K562 (cell line): ENCODE measurements around the gene OTUD5. TPM values are rescaled to one million over a fixed set of nuclear protein-coding genes. Genes with fewer than 3 reads are reported as not detected.

ENCODE experiments used
- BHLHE40 ChIP-seq: IDR thresholded peaks from 2 replicates; pipeline ENCODE4 v1.6.1; 2011; ENCODE audit warnings: low read length, improper control_type of control experiment
- C11orf30 ChIP-seq: fragments of 450-650 bp; IDR thresholded peaks from 2 replicates; pipeline ENCODE4 v1.6.1; 2016; ENCODE audit warnings: low read depth, mild to moderate bottlenecking
- CXXC5 ChIP-seq: fragments of 250-450 bp; sonication (Bioruptor Pico); IDR thresholded peaks from 2 replicates; pipeline ENCODE4 v1.8.0; 2022; ENCODE audit warnings: inconsistent platforms, mild to moderate bottlenecking, moderate library complexity
- ELF4 ChIP-seq: fragments of 450-650 bp; formaldehyde crosslinking; IDR thresholded peaks from 2 replicates; pipeline ENCODE4 v1.4.0; 2022; ENCODE audit warnings: missing genetic modification characterization
- FOXJ2 ChIP-seq: fragments of 200-800 bp; sonication (Bioruptor generic); IDR thresholded peaks from 2 replicates; pipeline ENCODE4 v1.6.1; 2016; ENCODE audit warnings: missing genetic modification characterization, missing compliant biosample characterization
- HMGXB4 ChIP-seq: sonication (generic); formaldehyde crosslinking; IDR thresholded peaks from 2 replicates; pipeline ENCODE4 v1.8.1; 2023; ENCODE audit warnings: mild to moderate bottlenecking, missing genetic modification reagents
- KAT2B ChIP-seq: IDR thresholded peaks from one replicate; pipeline ENCODE4 v1.6.1; 2012; ENCODE audit warnings: low read depth, mild to moderate bottlenecking, control low read depth, inconsistent platforms, low read length, moderate library complexity
- MYBL2 ChIP-seq, 2 experiments: fragments of 450-650 bp in 1 of 2; sonication (generic) in 1 of 2; formaldehyde crosslinking in 1 of 2; IDR thresholded peaks; 2 replicates each; pipeline versions ENCODE4 v1.6.1 to v1.8.1; 2017 to 2022; ENCODE audit warnings: borderline replicate concordance in 1 of 2, inconsistent platforms in 1 of 2, low read depth in 1 of 2, mild to moderate bottlenecking in 1 of 2, missing genetic modification reagents in 1 of 2, moderate library complexity in 1 of 2
- NKRF ChIP-seq: fragments of 450-650 bp; IDR thresholded peaks from 2 replicates; pipeline ENCODE4 v1.6.1; 2016; ENCODE audit warnings: borderline replicate concordance
- NUFIP1 ChIP-seq: fragments of 450-650 bp; IDR thresholded peaks from 2 replicates; pipeline ENCODE4 v1.6.1; 2018; ENCODE audit not compliant: partially characterized antibody
- PKNOX1 ChIP-seq: fragments of 450-650 bp; IDR thresholded peaks from 2 replicates; pipeline ENCODE4 v1.6.1; 2016
- SP1 ChIP-seq: sonication (generic); formaldehyde crosslinking; IDR thresholded peaks from 2 replicates; pipeline ENCODE4 v1.8.1; 2022; ENCODE audit warnings: mild to moderate bottlenecking, missing genetic modification reagents
- SP2 ChIP-seq: IDR thresholded peaks from 2 replicates; pipeline ENCODE4 v1.6.1; 2011; ENCODE audit warnings: mild to moderate bottlenecking, low read depth, low read length, moderate library complexity; ENCODE audit not compliant: poor library complexity, severe bottlenecking; ENCODE audit errors: extremely low read depth
- TBP ChIP-seq: optimal IDR thresholded peaks from 2 replicates; pipeline ENCODE3; 2011; ENCODE audit warnings: low read depth, low read length, improper control_type of control experiment
- YY1 ChIP-seq, 3 experiments: IDR thresholded peaks; 2 replicates each; pipeline ENCODE4 v1.6.1; 2011; ENCODE audit warnings: low read length in 2 of 3, mild to moderate bottlenecking in 2 of 3, moderate library complexity in 2 of 3, borderline replicate concordance in 1 of 3, control low read depth in 1 of 3, low read depth in 1 of 3; ENCODE audit not compliant: insufficient read depth in 3 of 3, insufficient replicate concordance in 2 of 3, control insufficient read depth in 1 of 3, insufficient read length in 1 of 3; ENCODE audit errors: extremely low read depth in 1 of 3
- ZBTB9 ChIP-seq: fragments of 450-650 bp; formaldehyde crosslinking; IDR thresholded peaks from 2 replicates; pipeline ENCODE4 v1.4.0; 2020; ENCODE audit warnings: mild to moderate bottlenecking, moderate library complexity
- ZNF280A ChIP-seq: fragments of 450-650 bp; IDR thresholded peaks from 2 replicates; pipeline ENCODE4 v1.6.1; 2018; ENCODE audit warnings: mild to moderate bottlenecking, low read depth; ENCODE audit not compliant: partially characterized antibody
- polyA plus RNA-seq, 8 experiments: library from polyadenylated mRNA; depleted of rRNA in 4 of 8; stranded (reverse) in 5 of 8; unstranded in 3 of 8; fragments of >200 nt; fragmentation: Nextera tagmentation in 2 of 8; fragmentation: Illumina TruSeq in 1 of 8; extraction: Ambion mirVana in 2 of 8; extraction: Trizol in 1 of 8; gene quantifications; 2 replicates each; pipeline versions ENCODE4 v1.2.1 to v1.2.3, GENCODE V29; 2011 to 2014; ENCODE audit warnings: inconsistent platforms in 1 of 8, missing spikeins in 1 of 8
- total RNA-seq, 7 experiments: library from RNA; depleted of rRNA in 6 of 7; stranded (reverse); fragments of >200 nt in 6 of 7; fragmentation: Illumina TruSeq in 2 of 7; extraction: Trizol in 2 of 7; gene quantifications; 2 replicates each; pipeline versions ENCODE4 v1.2.1 to v1.2.3, GENCODE V29; 2011 to 2021; ENCODE audit warnings: low replicate concordance in 1 of 7

The OTUD5 gene
- total and polyA plus RNA-seq, 9 of the 15 experiments (the other 6 are each of a cell fraction or from before 2014, with no cell fraction given): 3.6 to 102 (median 59.0) TPM

- TF ChIP-seq ZBTB9 (CRISPR knock-in tag) (no peak), ELF4 (CRISPR knock-in tag) (0 out of 2 replicates have a peak, but pooled peaks have one; percentile 53), CXXC5 (CRISPR knock-in tag) (peak; percentile 87), BHLHE40 (peak; percentile 89), TBP (peak; percentile 88), PKNOX1 (peak; percentile 96), YY1 (IDR thresholded peaks at IDR 0.05; ENCODE audit: borderline replicate concordance in 1 of 3, control insufficient read depth in 1 of 3, extremely low read depth in 1 of 3, insufficient read depth in 3 of 3, insufficient read length in 1 of 3, insufficient replicate concordance in 2 of 3, low read depth in 1 of 3, low read length in 2 of 3) (peak; percentile 15 to 88 (median 75)), SP2 (peak; percentile 36), C11orf30 (0 out of 2 replicates have a peak, but pooled peaks have one; percentile 33), NKRF (no peak; the same call in 1 of the 2 replicates), KAT2B (no peak), HMGXB4 (CRISPR knock-in tag) (peak; percentile 33; the same call in 1 of the 2 replicates), NUFIP1 (peak; percentile 44), ZNF280A (no peak), FOXJ2 (tag) (peak; percentile 5; the same call in 1 of the 2 replicates), MYBL2 (IDR thresholded peaks at IDR 0.05; ENCODE audit: low read depth) (no peak), MYBL2 (CRISPR knock-in tag; IDR thresholded peaks at IDR 0.05; ENCODE audit: borderline replicate concordance) (no peak), SP1 (CRISPR knock-in tag) (peak; percentile 83)
Measured at GRCh38 chrX:48897625-48898306, 59.6 kb downstream of the OTUD5 start, which contains the start of the genes PQBP1 and TIMM17B (continued).
